HG03159 (cell line): ENCODE results near the gene PDE6H.

Experiments
- ATAC-seq: cut with Tn5 transposase; IDR thresholded peaks from one replicate; pipeline ENCODE4 v1.9.1; 2021; ENCODE audit warnings: mild to moderate bottlenecking, moderate library complexity; ENCODE audit not compliant: unreplicated experiment

The PDE6H gene

GRCh38 chr12:14972816-14973215 is at the start of gene PDE6H:
TSS of gene PDE6H (plus strand) at chr12:14973042. CDS start at chr12:14978013, 4,971 bp downstream.
- no peak for ATAC-seq

GRCh38 chr12:14923944-14924343 is 48.9 kb upstream of the PDE6H start:
- no peak for ATAC-seq

- ATAC-seq = no peak
These were observed 48.3 kb upstream of the PDE6H start for GRCh38 chr12:14924541-14924940.

- no peak for ATAC-seq
These were observed 45.6 kb upstream of the PDE6H start for GRCh38 chr12:14927267-14927666.

- ATAC-seq = no peak
These were observed 43.9 kb upstream of the PDE6H start for GRCh38 chr12:14928931-14929330.

- ATAC-seq = no peak
These were observed 42.5 kb upstream of the PDE6H start for GRCh38 chr12:14930299-14930698.

- ATAC-seq = no peak
These were observed 41.5 kb upstream of the PDE6H start for GRCh38 chr12:14931359-14931758.

- ATAC-seq = no peak
These were observed 40.9 kb upstream of the PDE6H start for GRCh38 chr12:14931791-14932560.

GRCh38 chr12:14934511-14934910 is 38.3 kb upstream of the PDE6H start:
- no peak for ATAC-seq

- ATAC-seq = no peak
These were observed 37.8 kb upstream of the PDE6H start for GRCh38 chr12:14935031-14935430.

- no peak for ATAC-seq
These were observed 36.5 kb upstream of the PDE6H start for GRCh38 chr12:14936224-14936861.

- no peak for ATAC-seq
These were observed 35.8 kb upstream of the PDE6H start for GRCh38 chr12:14937014-14937413.

GRCh38 chr12:14937689-14938088 is 35.2 kb upstream of the PDE6H start:
- ATAC-seq = no peak

- no peak for ATAC-seq
These were observed 34.5 kb upstream of the PDE6H start, which contains the start of gene ERP27 for GRCh38 chr12:14938301-14938700. TSS of gene ERP27 (minus strand) at chr12:14938537. CDS start at chr12:14938508, 29 bp downstream.

GRCh38 chr12:14941369-14941768 is 31.5 kb upstream of the PDE6H start:
- ATAC-seq = no peak

GRCh38 chr12:14942196-14942931 is 30.5 kb upstream of the PDE6H start:
- ATAC-seq = no peak

- no peak for ATAC-seq
These were observed 26.7 kb upstream of the PDE6H start for GRCh38 chr12:14946162-14946561.

GRCh38 chr12:14946861-14947260 is 26.0 kb upstream of the PDE6H start:
- no peak for ATAC-seq

GRCh38 chr12:14948672-14949071 is 24.2 kb upstream of the PDE6H start:
- ATAC-seq = peak; percentile 90

- ATAC-seq = no peak
These were observed 23.2 kb upstream of the PDE6H start for GRCh38 chr12:14949631-14950030.

- ATAC-seq = no peak
These were observed 22.4 kb upstream of the PDE6H start for GRCh38 chr12:14950421-14950820.
